HepG2 (cell line): ENCODE results near the gene NUDT19.
"Not testable (repeated sequence)": the region's sequence is repeated elsewhere in the genome, so short reads cannot be mapped to it uniquely, and the experiment has no call there.

Experiments
- AGO2 ChIP-seq: fragments of 200-400 bp; formaldehyde crosslinking; optimal IDR thresholded peaks from 2 replicates; pipeline ENCODE3; 2017; ENCODE audit warnings: mild to moderate bottlenecking, low read depth, low read length, moderate library complexity
- BHLHE40 ChIP-seq: IDR thresholded peaks from 2 replicates; pipeline ENCODE4 v1.6.1; 2011; ENCODE audit warnings: low read length, improper control_type of control experiment
- CTCF ChIP-seq: sonication (generic); formaldehyde crosslinking; IDR thresholded peaks from 2 replicates; pipeline ENCODE4 v1.5.0; 2020; ENCODE audit warnings: mild to moderate bottlenecking, missing genetic modification reagents, moderate library complexity
- ELF4 ChIP-seq: sonication (generic); formaldehyde crosslinking; IDR thresholded peaks from 2 replicates; pipeline ENCODE4 v1.5.0; 2020; ENCODE audit warnings: missing genetic modification reagents, mild to moderate bottlenecking, moderate library complexity, borderline replicate concordance
- FOXM1 ChIP-seq: sonication (generic); formaldehyde crosslinking; IDR thresholded peaks from 2 replicates; pipeline ENCODE4 v1.5.0; 2020; ENCODE audit warnings: missing genetic modification reagents
- HDAC6 ChIP-seq: fragments of 200-600 bp; sonication (generic); IDR thresholded peaks from 2 replicates; pipeline ENCODE4 v1.7.0; 2017; ENCODE audit warnings: mild to moderate bottlenecking, antibody characterized with exemption, low read length, low read depth
- HMG20B ChIP-seq: conservative IDR thresholded peaks from 2 replicates; pipeline ENCODE4 v1.6.1; 2016; ENCODE audit warnings: missing genetic modification reagents, missing compliant biosample characterization
- MAFF ChIP-seq: IDR thresholded peaks from 2 replicates; pipeline ENCODE4 v1.6.1; 2011; ENCODE audit warnings: low read depth, low read length, improper control_type of control experiment
- POLR2A ChIP-seq, 2 experiments: IDR thresholded peaks; 2 replicates each; pipeline ENCODE4 v1.6.1; 2011; ENCODE audit warnings: low read depth in 2 of 2, low read length in 2 of 2, mild to moderate bottlenecking in 1 of 2, moderate library complexity in 1 of 2; ENCODE audit not compliant: insufficient read depth in 1 of 2
- POLR2G ChIP-seq: fragments of 200-400 bp; formaldehyde crosslinking; IDR thresholded peaks from 2 replicates; pipeline ENCODE4 v1.6.1; 2018; ENCODE audit warnings: mild to moderate bottlenecking, low read depth, low read length, moderate library complexity
- SSRP1 ChIP-seq: IDR thresholded peaks from 2 replicates; pipeline ENCODE4 v1.6.1; 2016; ENCODE audit warnings: control low read depth
- TCF12 ChIP-seq, 2 experiments: fragments of 450-650 bp in 1 of 2; sonication (generic) in 1 of 2; formaldehyde crosslinking in 1 of 2; IDR thresholded peaks; 2 replicates each; pipeline versions ENCODE4 v1.6.1 to v1.8.0; 2017 to 2022; ENCODE audit warnings: antibody characterized with exemption in 1 of 2, mild to moderate bottlenecking in 1 of 2, missing genetic modification reagents in 1 of 2, moderate library complexity in 1 of 2
- ZNF383 ChIP-seq: sonication (generic); formaldehyde crosslinking; IDR thresholded peaks from 2 replicates; pipeline ENCODE4 v1.4.0; 2020; ENCODE audit warnings: missing genetic modification reagents, mild to moderate bottlenecking, borderline replicate concordance
- ZNF549 ChIP-seq: sonication (generic); formaldehyde crosslinking; IDR thresholded peaks from 2 replicates; pipeline ENCODE4 v1.5.0; 2020; ENCODE audit warnings: missing genetic modification reagents

DNA sequence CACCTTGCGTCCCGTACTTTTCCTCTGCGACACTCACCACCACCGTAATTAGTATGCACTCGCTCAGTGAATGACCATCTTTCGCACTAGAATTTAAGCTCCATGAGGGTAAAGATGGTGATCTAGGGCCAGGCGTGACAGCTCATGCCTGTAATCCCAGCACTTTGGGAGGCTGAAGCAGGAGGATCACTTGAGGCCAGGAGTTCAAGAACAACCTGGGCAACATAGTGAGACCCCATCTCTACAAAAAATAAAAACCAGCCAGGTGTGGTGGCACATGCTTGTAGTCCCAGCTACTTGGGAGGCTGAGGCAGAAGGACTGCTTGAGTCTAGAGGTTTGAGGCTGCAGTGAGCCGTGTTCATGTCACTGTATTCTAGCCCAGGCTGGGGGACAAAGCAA lies 35.2 kb upstream of the NUDT19 start:
- not testable (repeated sequence) for TF ChIP-seq TCF12 (IDR thresholded peaks at IDR 0.05); TCF12 (CRISPR knock-in tag; IDR thresholded peaks at IDR 0.05); BHLHE40; SSRP1 (CRISPR knock-in tag); POLR2G; MAFF; CTCF (CRISPR knock-in tag); FOXM1 (CRISPR knock-in tag); AGO2; ZNF549 (CRISPR knock-in tag); ELF4; HMG20B; POLR2A (IDR thresholded peaks at IDR 0.05; ENCODE audit: insufficient read depth in 1 of 2, low read depth in 2 of 2, low read length in 2 of 2); ZNF383; HDAC6
